ENCODE measurements around the gene LRP1B. TPM values are rescaled to one million over a fixed set of nuclear protein-coding genes. Genes with fewer than 3 reads are reported as not detected.
"Not testable (repeated sequence)": the region's sequence is repeated elsewhere in the genome, so short reads cannot be mapped to it uniquely, and the experiment has no call there.

The LRP1B gene
- total and polyA plus RNA-seq, 2 of the 8 experiments (the other 6 are each of a cell fraction or from before 2014, with no cell fraction given): 0.03 TPM; not detected in 1

DNA sequence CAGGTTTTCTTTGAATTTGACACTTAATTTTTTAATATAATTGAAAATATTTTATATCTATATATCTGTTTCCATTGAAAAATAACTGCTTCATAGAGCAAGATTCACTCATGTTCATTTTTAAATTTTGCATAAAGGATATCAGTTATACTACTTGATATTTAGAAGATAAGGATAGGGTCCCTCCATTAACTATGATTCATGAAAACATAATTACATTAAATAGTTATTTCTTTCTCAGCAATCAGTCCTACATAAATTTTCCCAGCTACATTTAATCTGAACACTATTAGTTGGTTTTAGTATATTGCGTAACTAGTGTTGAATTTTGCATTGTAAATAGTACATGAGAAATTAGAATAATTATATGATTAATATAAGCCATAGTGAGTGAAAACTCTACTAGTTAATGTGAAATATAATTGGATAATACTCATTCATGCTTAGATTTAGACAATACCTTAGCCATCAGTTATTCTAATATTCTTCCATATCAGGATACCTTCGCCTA is 42.7 kb downstream of the LRP1B start:
- WGBS, 2 experiments (ENCODE audit: extremely low coverage in 1 of 2, insufficient coverage in 1 of 2, insufficient read length in 1 of 2, insufficient replicate concordance in 2 of 2, low coverage in 1 of 2, low lambda C conversion rate in 2 of 2, missing lambda C conversion rate in 1 of 2): 90% methylated on average over 2 of the region's 2 CpGs; no CpG with 5 or more reads in 1 of the 2 experiments

DNA sequence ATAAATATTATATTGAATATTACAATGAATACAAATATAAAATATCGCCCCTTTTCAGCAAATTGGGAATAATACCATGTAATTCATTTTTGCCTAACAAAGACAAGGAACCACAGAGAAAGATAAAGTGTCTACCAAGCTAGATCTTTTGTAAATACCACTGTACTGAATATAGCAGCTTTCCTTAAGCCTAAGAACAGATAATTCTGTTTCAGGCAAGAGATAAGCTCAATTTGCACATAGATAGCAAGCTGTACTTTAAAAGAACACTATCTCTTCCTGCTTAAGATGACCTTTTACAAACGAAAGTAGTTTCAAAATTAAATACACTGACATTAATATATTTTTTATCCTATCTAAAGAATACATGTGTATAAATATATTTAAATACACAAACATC is 43.2 kb downstream of the LRP1B start:
- H2BK12ac ChIP-seq (ENCODE audit: low read depth, low read length); H4K8ac ChIP-seq (ENCODE audit: extremely low read depth, insufficient read depth, low read length); CTCF ChIA-PET (ENCODE audit: partially characterized antibody); H3K79me2 ChIP-seq (ENCODE audit: control insufficient read depth in 1 of 2, insufficient read depth in 2 of 2, low read length in 2 of 2); H2AK5ac ChIP-seq (ENCODE audit: low read depth, low read length); H3K18ac ChIP-seq (ENCODE audit: extremely low read depth, low read length); H4K20me1 ChIP-seq (replicated peaks in 1 of 2; ENCODE audit: control insufficient read depth in 1 of 2, insufficient read depth in 2 of 2, low read length in 2 of 2); H3K9ac ChIP-seq (replicated peaks in 1 of 4; ENCODE audit: extremely low read depth in 1 of 4, low read depth in 3 of 4, low read length in 3 of 4); H3K23me2 ChIP-seq (ENCODE audit: low read depth, low read length); H3K4me1 ChIP-seq (replicated peaks in 1 of 4; ENCODE audit: control insufficient read depth in 3 of 4, insufficient read depth in 4 of 4, low read length in 3 of 4); H3K56ac ChIP-seq (replicated peaks; ENCODE audit: insufficient read length, low read depth, low read length); H3K36me3 ChIP-seq (ENCODE audit: control insufficient read depth in 2 of 4, insufficient read depth in 4 of 4, low read length in 3 of 4); H3K9me3 ChIP-seq (ENCODE audit: insufficient read depth in 2 of 2, low read depth in 1 of 2, low read length in 1 of 2); POLR2A ChIA-PET (ENCODE audit: partially characterized antibody); H2BK20ac ChIP-seq (ENCODE audit: low read length); H3K4me2 ChIP-seq (ENCODE audit: insufficient read depth in 1 of 2, low read depth in 2 of 2, low read length in 2 of 2); H3K79me1 ChIP-seq (ENCODE audit: low read depth, low read length); H3K27me3 ChIP-seq (replicated peaks in 1 of 4; ENCODE audit: control insufficient read depth in 3 of 4, extremely low read depth in 1 of 4, insufficient read depth in 3 of 4, low read length in 3 of 4); H2BK15ac ChIP-seq (ENCODE audit: low read length); H2AFZ ChIP-seq (ENCODE audit: low read length); H3K27ac ChIP-seq (ENCODE audit: low read depth, low read length); H2BK5ac ChIP-seq (ENCODE audit: low read depth, low read length); H4K5ac ChIP-seq (ENCODE audit: insufficient read length, low read depth, low read length); H3K14ac ChIP-seq (ENCODE audit: insufficient read length); DNase-seq (ENCODE audit: low read depth in 1 of 2, low spot score in 2 of 2); H2BK120ac ChIP-seq (replicated peaks; ENCODE audit: low read depth, low read length); H3K4me3 ChIP-seq (ENCODE audit: extremely low read depth in 1 of 4, insufficient read depth in 2 of 4, low read depth in 3 of 4, low read length in 4 of 4); H3K4ac ChIP-seq (replicated peaks; ENCODE audit: insufficient read length, low read depth, low read length); H3K23ac ChIP-seq (ENCODE audit: insufficient read length); FAIRE-seq; H4K91ac ChIP-seq (replicated peaks; ENCODE audit: insufficient read length, low read length): not testable (repeated sequence)
- 83% methylated on average over 2 of the region's 2 CpGs; no CpG with 5 or more reads in 1 of the 2 experiments for WGBS, 2 experiments (ENCODE audit: extremely low coverage in 1 of 2, insufficient coverage in 1 of 2, insufficient read length in 1 of 2, insufficient replicate concordance in 2 of 2, low coverage in 1 of 2, low lambda C conversion rate in 2 of 2, missing lambda C conversion rate in 1 of 2)

More for the DNA sequence above, 42.7 kb downstream of the LRP1B start:
- no peak overlapping the region for H2AFZ ChIP-seq (ENCODE audit: low read length)
- no peak overlapping the region for H4K8ac ChIP-seq (ENCODE audit: extremely low read depth, insufficient read depth, low read length)
- no peak overlapping the region for H2BK15ac ChIP-seq (ENCODE audit: low read length)
- H3K56ac ChIP-seq (replicated peaks; ENCODE audit: insufficient read length, low read depth, low read length): no peak overlapping the region
- no peaks in the 10 kb centered on the region for H3K79me1 ChIP-seq (ENCODE audit: low read depth, low read length)
- no peak overlapping the region for H4K5ac ChIP-seq (ENCODE audit: insufficient read length, low read depth, low read length)
- ChIA-PET CTCF (ENCODE audit: partially characterized antibody) (no interaction called here), POLR2A (ENCODE audit: partially characterized antibody) (no interaction called here)
- no peaks in the 10 kb centered on the region for H3K23me2 ChIP-seq (ENCODE audit: low read depth, low read length)
- H3K14ac ChIP-seq (ENCODE audit: insufficient read length): no peak overlapping the region
- H3K27ac ChIP-seq (ENCODE audit: low read depth, low read length): no peak overlapping the region
- H3K9ac ChIP-seq (replicated peaks in 1 of 4; ENCODE audit: extremely low read depth in 1 of 4, low read depth in 3 of 4, low read length in 3 of 4): no peak overlapping the region
- no peaks in the 10 kb centered on the region for H3K27me3 ChIP-seq (replicated peaks in 1 of 4; ENCODE audit: control insufficient read depth in 3 of 4, extremely low read depth in 1 of 4, insufficient read depth in 3 of 4, low read length in 3 of 4)
- no peak overlapping the region for H3K4me3 ChIP-seq (ENCODE audit: extremely low read depth in 1 of 4, insufficient read depth in 2 of 4, low read depth in 3 of 4, low read length in 4 of 4)
- H2BK12ac ChIP-seq (ENCODE audit: low read depth, low read length): no peak overlapping the region
- H3K18ac ChIP-seq (ENCODE audit: extremely low read depth, low read length): no peak overlapping the region
- no peak overlapping the region for H3K4me2 ChIP-seq (ENCODE audit: insufficient read depth in 1 of 2, low read depth in 2 of 2, low read length in 2 of 2)
- TF ChIP-seq CEBPB (IDR thresholded peaks at IDR 0.05; ENCODE audit: low read depth, low read length) (peak; percentile 50; the same call in 1 of the 2 replicates), RBBP5 (IDR thresholded peaks at IDR 0.05; ENCODE audit: borderline replicate concordance, low read depth, low read length) (no peak)
- FAIRE-seq (no peak), DNase-seq (ENCODE audit: low read depth in 1 of 2, low spot score in 2 of 2) (no peak)
- H2BK5ac ChIP-seq (ENCODE audit: low read depth, low read length): no peak overlapping the region
- H4K20me1 ChIP-seq (replicated peaks in 1 of 2; ENCODE audit: control insufficient read depth in 1 of 2, insufficient read depth in 2 of 2, low read length in 2 of 2): no peaks in the 10 kb centered on the region
- H3K9me3 ChIP-seq (ENCODE audit: insufficient read depth in 2 of 2, low read depth in 1 of 2, low read length in 1 of 2): no peaks in the 10 kb centered on the region
- no peak overlapping the region for H3K4ac ChIP-seq (replicated peaks; ENCODE audit: insufficient read length, low read depth, low read length)
- no peak overlapping the region for H2AK5ac ChIP-seq (ENCODE audit: low read depth, low read length)
- H3K79me2 ChIP-seq (ENCODE audit: control insufficient read depth in 1 of 2, insufficient read depth in 2 of 2, low read length in 2 of 2): no peaks in the 10 kb centered on the region
- no peaks in the 10 kb centered on the region for H3K36me3 ChIP-seq (ENCODE audit: control insufficient read depth in 2 of 4, insufficient read depth in 4 of 4, low read length in 3 of 4)
- no peak overlapping the region for H2BK120ac ChIP-seq (replicated peaks; ENCODE audit: low read depth, low read length)
- no peaks in the 10 kb centered on the region for H3K4me1 ChIP-seq (replicated peaks in 1 of 4; ENCODE audit: control insufficient read depth in 3 of 4, insufficient read depth in 4 of 4, low read length in 3 of 4)
- H4K91ac ChIP-seq (replicated peaks; ENCODE audit: insufficient read length, low read length): no peak overlapping the region
- H2BK20ac ChIP-seq (ENCODE audit: low read length): no peak overlapping the region
- H3K23ac ChIP-seq (ENCODE audit: insufficient read length): no peak overlapping the region

All from H1 (cell line).